DOHH2 (cell line): ENCODE results near the gene TRAPPC14.
A peak's percentile ranks its signal among the peaks of the same experiment; 100 is the strongest.
"Not testable (repeated sequence)": the region's sequence is repeated elsewhere in the genome, so short reads cannot be mapped to it uniquely, and the experiment has no call there.

Experiments used
- H3F3A ChIP-seq: fragments of 200-600 bp; sonication (generic), shearing (Covaris generic); 2 replicates; pipeline ENCODE4 v1.6.0; 2016; ENCODE audit warnings: antibody characterized with exemption, mild to moderate bottlenecking; ENCODE audit not compliant: control insufficient read depth, insufficient read depth
- H3K27ac ChIP-seq: fragments of 200-600 bp; sonication (generic); 2 replicates; pipeline ENCODE4 v1.5.1; 2014; ENCODE audit warnings: low read depth, mild to moderate bottlenecking, low read length, moderate library complexity
- H3K27me3 ChIP-seq: fragments of 200-600 bp; sonication (generic); 2 replicates; pipeline ENCODE4 v1.6.1; 2014; ENCODE audit warnings: mild to moderate bottlenecking, low read length, mixed read lengths; ENCODE audit not compliant: control insufficient read depth
- H3K36me3 ChIP-seq: fragments of 200-600 bp; sonication (generic); 2 replicates; pipeline ENCODE4 v1.6.1; 2014; ENCODE audit warnings: mild to moderate bottlenecking, low read length, moderate library complexity, mixed read lengths; ENCODE audit not compliant: control insufficient read depth
- H3K4me1 ChIP-seq: fragments of 200-600 bp; sonication (generic); 2 replicates; pipeline ENCODE4 v1.6.1; 2014; ENCODE audit warnings: mild to moderate bottlenecking, low read length, mixed read lengths; ENCODE audit not compliant: control insufficient read depth
- H3K4me2 ChIP-seq: fragments of 200-600 bp; sonication (generic); 2 replicates; pipeline ENCODE4 v1.6.0; 2014; ENCODE audit warnings: mild to moderate bottlenecking, low read length, moderate library complexity
- H3K4me3 ChIP-seq: fragments of 200-600 bp; sonication (generic); 2 replicates; pipeline ENCODE4 v1.5.1; 2014; ENCODE audit warnings: mild to moderate bottlenecking, low read length, mixed read lengths
- H3K79me2 ChIP-seq: fragments of 200-600 bp; sonication (generic); 2 replicates; pipeline ENCODE4 v1.6.1; 2014; ENCODE audit warnings: mild to moderate bottlenecking, low read length, mixed read lengths; ENCODE audit not compliant: control insufficient read depth
- H3K9me2 ChIP-seq: fragments of 200-600 bp; sonication (generic); replicated peaks from 2 replicates; pipeline ENCODE4 v1.6.1; 2014; ENCODE audit warnings: mild to moderate bottlenecking, low read length, mixed read lengths; ENCODE audit not compliant: control insufficient read depth
- H3K9me3 ChIP-seq: fragments of 200-600 bp; sonication (generic); 2 replicates; pipeline ENCODE4 v1.6.1; 2014; ENCODE audit warnings: antibody characterized with exemption, low read length, mixed read lengths; ENCODE audit not compliant: control insufficient read depth, insufficient read depth
- H4K20me1 ChIP-seq: fragments of 200-600 bp; sonication (generic); 2 replicates; pipeline ENCODE4 v1.6.0; 2014; ENCODE audit warnings: low read depth, mild to moderate bottlenecking, antibody characterized with exemption, low read length, moderate library complexity; ENCODE audit not compliant: control insufficient read depth, insufficient read depth
- EZH2phosphoT487 ChIP-seq: fragments of 200-600 bp; sonication (generic); IDR thresholded peaks from 2 replicates; pipeline ENCODE4 v1.6.1; 2017; ENCODE audit warnings: borderline replicate concordance, mild to moderate bottlenecking, antibody characterized with exemption, low read length, moderate library complexity, mixed read lengths
- TF ChIP-seq, protein P1 (sequence below): fragments of 200-600 bp; sonication (generic); IDR thresholded peaks from one replicate; pipeline ENCODE4 v1.5.1; 2014; ENCODE audit warnings: antibody characterized with exemption, mild to moderate bottlenecking, low read depth, low read length; ENCODE audit not compliant: poor library complexity, severe bottlenecking

The TRAPPC14 gene

DNA sequence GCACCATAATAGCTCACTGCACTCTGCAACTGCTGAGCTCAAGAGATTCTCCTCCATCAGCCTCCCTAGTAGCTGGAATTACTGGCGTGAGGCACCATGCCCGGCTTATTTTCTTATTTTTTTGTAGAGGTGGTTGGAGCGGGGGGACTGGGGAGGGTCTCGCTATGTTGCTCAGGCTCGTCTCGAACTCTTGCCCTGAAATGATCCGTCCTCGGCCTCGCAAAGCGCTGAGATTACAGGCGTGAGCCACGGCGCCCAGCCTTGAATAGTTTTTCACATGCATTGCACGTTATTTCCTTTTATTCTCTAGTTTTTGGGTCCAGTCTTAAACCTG, 10.3 kb downstream of the TRAPPC14 start:
- Histone ChIP-seq H3K4me2 (peak overlapping the region; percentile 75), H4K20me1 (no peaks in the 10 kb centered on the region), H3K4me1 (peaks cover 43% of the 10 kb centered on the region), H3K9me3 (no peaks in the 10 kb centered on the region), H3K27me3 (no peaks in the 10 kb centered on the region), H3F3A (peaks cover 19% of the 10 kb centered on the region), H3K27ac (peak overlapping the region; percentile 57), H3K79me2 (peaks cover 44% of the 10 kb centered on the region), H3K9me2 (no peaks in the 10 kb centered on the region), H3K36me3 (peaks cover 39% of the 10 kb centered on the region), H3K4me3 (peak overlapping the region; percentile 68)
- TF ChIP-seq EZH2phosphoT487, result no peak
- TF ChIP-seq, protein P1, sequence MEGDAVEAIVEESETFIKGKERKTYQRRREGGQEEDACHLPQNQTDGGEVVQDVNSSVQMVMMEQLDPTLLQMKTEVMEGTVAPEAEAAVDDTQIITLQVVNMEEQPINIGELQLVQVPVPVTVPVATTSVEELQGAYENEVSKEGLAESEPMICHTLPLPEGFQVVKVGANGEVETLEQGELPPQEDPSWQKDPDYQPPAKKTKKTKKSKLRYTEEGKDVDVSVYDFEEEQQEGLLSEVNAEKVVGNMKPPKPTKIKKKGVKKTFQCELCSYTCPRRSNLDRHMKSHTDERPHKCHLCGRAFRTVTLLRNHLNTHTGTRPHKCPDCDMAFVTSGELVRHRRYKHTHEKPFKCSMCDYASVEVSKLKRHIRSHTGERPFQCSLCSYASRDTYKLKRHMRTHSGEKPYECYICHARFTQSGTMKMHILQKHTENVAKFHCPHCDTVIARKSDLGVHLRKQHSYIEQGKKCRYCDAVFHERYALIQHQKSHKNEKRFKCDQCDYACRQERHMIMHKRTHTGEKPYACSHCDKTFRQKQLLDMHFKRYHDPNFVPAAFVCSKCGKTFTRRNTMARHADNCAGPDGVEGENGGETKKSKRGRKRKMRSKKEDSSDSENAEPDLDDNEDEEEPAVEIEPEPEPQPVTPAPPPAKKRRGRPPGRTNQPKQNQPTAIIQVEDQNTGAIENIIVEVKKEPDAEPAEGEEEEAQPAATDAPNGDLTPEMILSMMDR, result no peak

DNA sequence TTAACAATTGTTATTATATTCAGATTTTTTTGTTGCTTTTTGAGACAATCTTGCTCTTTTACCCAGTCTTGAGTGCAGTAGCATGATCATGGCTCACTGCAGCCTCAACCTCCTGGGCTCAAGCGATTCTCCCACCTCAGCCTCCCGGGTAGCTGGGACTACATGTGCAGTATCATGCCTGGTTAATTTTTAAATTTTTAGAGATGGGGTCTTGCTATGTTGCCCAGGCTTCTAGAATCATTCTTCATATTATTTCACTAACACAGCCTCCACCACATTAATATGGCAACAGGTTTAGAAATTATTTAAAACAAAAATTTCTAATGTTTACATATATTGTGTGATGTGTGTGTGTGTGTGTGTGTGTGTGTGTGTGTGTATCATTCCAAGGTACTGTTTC, 11.2 kb downstream of the TRAPPC14 start:
- H4K20me1 ChIP-seq, result no peaks in the 10 kb centered on the region
- no peaks in the 10 kb centered on the region for H3K9me2 ChIP-seq
- H3F3A ChIP-seq, result peaks cover 16% of the 10 kb centered on the region
- no peak overlapping the region for H3K27ac ChIP-seq
- H3K36me3 ChIP-seq, result peaks cover 29% of the 10 kb centered on the region
- H3K9me3 ChIP-seq, result no peaks in the 10 kb centered on the region
- TF ChIP-seq, protein P1, result no peak
- no peak for TF ChIP-seq EZH2phosphoT487
- peaks cover 35% of the 10 kb centered on the region for H3K79me2 ChIP-seq
- peaks cover 43% of the 10 kb centered on the region for H3K4me1 ChIP-seq
- H3K27me3 ChIP-seq, result no peaks in the 10 kb centered on the region
- H3K4me2 ChIP-seq, result no peak overlapping the region
- no peak overlapping the region for H3K4me3 ChIP-seq

DNA sequence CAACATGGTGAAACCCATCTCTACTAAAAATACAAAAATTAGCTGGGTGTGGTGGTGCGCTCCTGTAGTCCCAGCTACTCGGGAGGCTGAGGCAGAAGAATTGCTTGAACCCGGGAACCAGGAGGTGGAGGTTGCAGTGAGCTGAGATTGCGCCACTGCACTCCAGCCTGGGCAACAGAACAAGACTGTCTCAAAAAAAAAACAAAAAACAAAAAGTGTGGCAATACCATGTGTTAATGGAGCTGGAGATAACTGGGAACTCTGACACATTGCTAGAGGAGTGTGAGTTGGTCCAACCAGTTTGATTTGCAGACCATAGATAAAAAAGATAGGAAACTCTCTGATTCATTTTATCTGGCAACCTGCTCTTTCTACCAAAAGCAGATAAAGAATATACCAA, 12.2 kb downstream of the TRAPPC14 start:
- peaks cover 43% of the 10 kb centered on the region for H3K4me1 ChIP-seq
- H4K20me1 ChIP-seq, H3K4me3 ChIP-seq, H3K9me2 ChIP-seq, H3K27me3 ChIP-seq, H3K27ac ChIP-seq, H3K9me3 ChIP-seq, H3F3A ChIP-seq, H3K4me2 ChIP-seq: not testable (repeated sequence)
- peaks cover 21% of the 10 kb centered on the region for H3K36me3 ChIP-seq
- peaks cover 25% of the 10 kb centered on the region for H3K79me2 ChIP-seq

DNA sequence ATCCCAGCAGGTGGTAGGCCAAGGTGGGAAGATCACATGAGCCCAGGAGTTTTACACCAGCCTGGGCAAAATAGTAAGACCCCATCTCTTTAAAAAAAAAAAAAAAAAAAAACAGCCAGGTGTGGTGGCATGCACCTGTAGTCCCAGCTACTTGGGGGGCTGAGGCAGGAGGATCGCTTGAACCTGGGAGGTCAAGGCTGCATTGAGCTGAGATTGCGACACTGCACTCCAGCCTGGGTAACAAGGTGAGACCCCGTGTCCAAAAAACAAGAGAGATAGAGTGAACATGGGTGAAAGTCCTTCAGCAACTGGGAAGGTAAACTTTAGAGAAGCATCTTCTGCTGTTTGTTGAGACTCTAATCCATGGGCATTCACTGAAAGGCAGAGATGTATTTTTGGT, 16.1 kb downstream of the TRAPPC14 start:
- no peaks in the 10 kb centered on the region for H3K79me2 ChIP-seq
- no peak overlapping the region for H3K27ac ChIP-seq
- peaks cover 18% of the 10 kb centered on the region for H3F3A ChIP-seq
- no peaks in the 10 kb centered on the region for H3K36me3 ChIP-seq
- no peaks in the 10 kb centered on the region for H3K9me2 ChIP-seq
- H3K9me3 ChIP-seq, result no peaks in the 10 kb centered on the region
- H3K4me1 ChIP-seq, result peaks cover 46% of the 10 kb centered on the region
- no peaks in the 10 kb centered on the region for H4K20me1 ChIP-seq
- TF ChIP-seq EZH2phosphoT487, result no peak
- TF ChIP-seq, protein P1, result no peak
- no peak overlapping the region for H3K4me2 ChIP-seq
- H3K4me3 ChIP-seq, result no peak overlapping the region
- no peaks in the 10 kb centered on the region for H3K27me3 ChIP-seq
